Stimulated activated CD4-positive, alpha-beta T cell treated with anti-CD3 and anti-CD28 coated beads, Interleukin-1b, Interleukin-23, amount 100 ng/mL, for 4 hours (primary cell): ENCODE results near the gene GBA3.

ENCODE experiments used
- DNase-seq, 2 donors: peaks; one replicate each; pipeline ENCODE4 v3.0.0-alpha.2; 2020; ENCODE audit warnings: low read depth in 2 of 2

GBA3 gene

DNA sequence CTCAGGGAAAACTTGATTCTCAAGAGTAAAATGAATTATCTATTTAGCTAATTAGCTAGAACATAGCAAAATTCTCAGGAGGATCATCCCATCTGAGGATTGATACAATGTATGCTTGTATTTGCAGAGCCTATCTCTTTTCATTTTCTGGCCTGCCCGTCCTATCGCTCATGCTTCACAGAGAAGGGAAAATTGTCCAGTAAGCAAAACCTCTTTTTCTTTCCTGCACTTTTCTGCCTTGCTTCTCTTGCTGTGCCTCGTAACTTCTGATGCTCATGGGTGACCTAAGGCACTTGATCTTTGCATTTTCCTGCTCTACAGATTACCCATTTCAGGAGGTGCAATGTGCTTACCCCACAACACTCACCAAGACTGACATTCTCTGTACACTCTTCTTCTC, 88.1 kb downstream of the GBA3 start:
- DNase-seq: no peak

- DNase-seq: no peak
Measured at GRCh38 chr4:22787753-22788375, 95.1 kb downstream of the GBA3 start.

GRCh38 chr4:22790631-22791030, 97.9 kb downstream of the GBA3 start:
- no peak for DNase-seq

GRCh38 chr4:22794732-22795131, 102.0 kb downstream of the GBA3 start:
- no peak for DNase-seq

- no peak for DNase-seq
Measured at GRCh38 chr4:22801391-22801790, 108.7 kb downstream of the GBA3 start.

GRCh38 chr4:22802876-22803275, 110.1 kb downstream of the GBA3 start:
- DNase-seq: no peak

- no peak for DNase-seq
Measured at GRCh38 chr4:22803512-22803911, 110.8 kb downstream of the GBA3 start.

- no peak for DNase-seq
Measured at GRCh38 chr4:22814906-22815305, 122.2 kb downstream of the GBA3 start.

GRCh38 chr4:22824091-22824490, 131.4 kb downstream of the GBA3 start:
- no peak for DNase-seq

GRCh38 chr4:22842360-22843018, 149.8 kb downstream of the GBA3 start:
- no peak for DNase-seq

DNA sequence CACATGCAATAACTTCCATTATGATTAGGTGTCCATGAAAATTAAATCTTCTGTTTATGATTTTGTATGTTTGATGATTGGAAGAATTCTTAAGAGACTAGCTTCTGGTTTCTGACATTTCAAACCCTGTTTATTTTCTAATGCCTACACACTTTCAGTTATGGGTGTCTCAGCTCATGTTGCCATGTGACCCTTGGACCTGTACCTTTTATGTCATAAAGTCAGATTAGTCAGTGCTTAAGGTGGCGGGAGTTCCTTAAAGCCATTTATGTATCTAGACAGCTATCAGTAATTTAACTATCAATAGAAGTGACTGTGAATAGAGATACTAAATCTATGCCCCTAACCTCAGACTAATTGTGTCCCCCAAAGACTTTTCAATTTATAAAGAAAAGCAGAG, 155.6 kb downstream of the GBA3 start:
- no peak for DNase-seq

DNA sequence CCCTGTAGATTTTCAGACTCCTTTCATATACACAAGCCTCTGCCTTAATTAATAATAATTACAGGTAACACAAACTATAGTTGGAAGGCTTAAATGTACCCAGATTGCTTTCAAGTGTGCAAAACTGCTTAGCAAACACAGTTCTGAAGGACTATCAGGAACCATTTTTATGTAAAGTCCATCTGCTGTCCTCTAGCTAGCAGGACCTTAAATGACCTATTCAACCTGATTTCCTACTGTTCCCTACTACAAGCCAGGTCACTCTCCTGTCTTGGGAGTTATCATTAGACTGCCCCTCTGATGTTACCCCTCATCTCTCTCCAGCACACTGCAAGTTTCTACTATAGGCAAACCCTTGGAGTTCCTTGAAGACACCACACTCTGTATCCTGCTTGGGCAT, 157.3 kb downstream of the GBA3 start:
- DNase-seq: no peak

GRCh38 chr4:22850630-22851029, 157.9 kb downstream of the GBA3 start:
- DNase-seq: no peak

DNA sequence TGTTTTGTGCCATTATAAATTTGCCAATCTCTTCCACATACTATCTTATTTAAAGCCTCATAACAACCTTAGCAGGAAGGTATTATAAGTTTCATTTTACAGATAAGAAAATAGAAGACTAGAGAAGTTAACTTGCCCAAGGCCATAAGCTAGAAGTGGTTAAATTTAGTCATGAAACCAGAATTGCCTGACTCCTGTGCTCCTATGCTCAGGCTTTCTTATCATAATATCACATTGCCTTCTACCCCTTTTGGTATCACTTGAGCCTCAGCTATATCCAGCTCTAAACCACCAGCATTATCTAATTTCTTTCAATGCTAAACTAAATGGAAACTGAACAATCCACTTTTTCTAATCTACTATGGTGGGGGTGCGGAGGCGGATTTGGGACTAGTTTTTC, 164.7 kb downstream of the GBA3 start:
- DNase-seq: no peak

GRCh38 chr4:22859318-22859717, 166.6 kb downstream of the GBA3 start:
- no peak for DNase-seq
